Parathyroid adenoma (tissue), 2 donors: ENCODE measurements around the gene CPNE5.
"Not testable (repeated sequence)": the region's sequence is repeated elsewhere in the genome, so short reads cannot be mapped to it uniquely, and the experiment has no call there.

Source experiments
- H2AFZ ChIP-seq: fragments of 300-600 bp; sonication (generic); one replicate; pipeline ENCODE4 v1.7.0; 2017; ENCODE audit warnings: antibody characterized with exemption, mild to moderate bottlenecking
- H3K27ac ChIP-seq: fragments of 300-600 bp; sonication (generic); one replicate; pipeline ENCODE4 v1.7.0; 2017
- H3K27me3 ChIP-seq: fragments of 300-600 bp; sonication (generic); one replicate; pipeline ENCODE4 v1.7.0; 2017; ENCODE audit warnings: low read length; ENCODE audit not compliant: control insufficient read depth, insufficient read depth
- H3K36me3 ChIP-seq: fragments of 300-600 bp; sonication (generic); one replicate; pipeline ENCODE4 v1.7.0; 2017; ENCODE audit warnings: low read length; ENCODE audit not compliant: control insufficient read depth, insufficient read depth
- H3K4me1 ChIP-seq: fragments of 300-600 bp; sonication (generic); one replicate; pipeline ENCODE4 v1.7.0; 2017; ENCODE audit warnings: control low read depth
- H3K4me2 ChIP-seq: fragments of 300-600 bp; sonication (generic); one replicate; pipeline ENCODE4 v1.7.0; 2017; ENCODE audit warnings: low read length
- H3K4me3 ChIP-seq: fragments of 300-600 bp; sonication (generic); one replicate; pipeline ENCODE4 v1.7.0; 2017; ENCODE audit warnings: low read depth, low read length
- H3K79me2 ChIP-seq: fragments of 300-600 bp; sonication (generic); one replicate; pipeline ENCODE4 v1.7.0; 2017; ENCODE audit warnings: control low read depth
- H3K9ac ChIP-seq: fragments of 300-600 bp; sonication (generic); one replicate; pipeline ENCODE4 v1.7.0; 2017; ENCODE audit warnings: mild to moderate bottlenecking
- H3K9me3 ChIP-seq: fragments of 300-600 bp; sonication (generic); one replicate; pipeline ENCODE4 v1.7.0; 2017; ENCODE audit warnings: low read length; ENCODE audit not compliant: control insufficient read depth
- CTCF ChIP-seq: fragments of 300-600 bp; sonication (generic); IDR thresholded peaks from one replicate; pipeline ENCODE4 v1.7.0; 2017; ENCODE audit warnings: antibody characterized with exemption, mild to moderate bottlenecking
- donor health status: primary hyperparathyroidism.

Gene CPNE5

GRCh38 chr6:36817176-36817817 lies 21.9 kb downstream of the CPNE5 start:
- H3K4me2 ChIP-seq: no peak overlapping the region
- no peaks in the 10 kb centered on the region for H3K4me1 ChIP-seq
- H3K79me2 ChIP-seq: no peaks in the 10 kb centered on the region
- no peak overlapping the region for H3K9ac ChIP-seq
- H3K27me3 ChIP-seq: no peaks in the 10 kb centered on the region
- no peaks in the 10 kb centered on the region for H3K36me3 ChIP-seq
- no peaks in the 10 kb centered on the region for H3K9me3 ChIP-seq
- no peak overlapping the region for H3K27ac ChIP-seq
- H2AFZ ChIP-seq: no peak overlapping the region
- TF ChIP-seq CTCF: no peak
- H3K4me3 ChIP-seq: no peak overlapping the region

GRCh38 chr6:36815962-36816735 lies 23.1 kb downstream of the CPNE5 start:
- Histone ChIP-seq H3K9me3 (no peaks in the 10 kb centered on the region), H2AFZ (no peak overlapping the region), H3K27ac (no peak overlapping the region), H3K36me3 (no peaks in the 10 kb centered on the region), H3K79me2 (no peaks in the 10 kb centered on the region), H3K9ac (no peak overlapping the region), H3K4me2 (no peak overlapping the region), H3K4me1 (no peaks in the 10 kb centered on the region), H3K27me3 (no peaks in the 10 kb centered on the region), H3K4me3 (no peak overlapping the region)
- TF ChIP-seq CTCF: no peak

GRCh38 chr6:36814249-36814648 lies 25.0 kb downstream of the CPNE5 start:
- H3K79me2 ChIP-seq: no peaks in the 10 kb centered on the region
- H3K27ac ChIP-seq: no peak overlapping the region
- no peaks in the 10 kb centered on the region for H3K27me3 ChIP-seq
- TF ChIP-seq CTCF: no peak
- no peaks in the 10 kb centered on the region for H3K4me1 ChIP-seq
- no peak overlapping the region for H3K4me3 ChIP-seq
- H3K4me2 ChIP-seq: no peak overlapping the region
- H3K9me3 ChIP-seq: no peaks in the 10 kb centered on the region
- no peak overlapping the region for H3K9ac ChIP-seq
- H2AFZ ChIP-seq: no peak overlapping the region
- H3K36me3 ChIP-seq: no peaks in the 10 kb centered on the region

- no peak overlapping the region for H3K4me3 ChIP-seq
- no peak overlapping the region for H3K9ac ChIP-seq
- no peaks in the 10 kb centered on the region for H3K36me3 ChIP-seq
- no peak overlapping the region for H3K4me2 ChIP-seq
- no peaks in the 10 kb centered on the region for H3K27me3 ChIP-seq
- H3K9me3 ChIP-seq: no peaks in the 10 kb centered on the region
- H3K4me1 ChIP-seq: no peaks in the 10 kb centered on the region
- no peak overlapping the region for H2AFZ ChIP-seq
- H3K27ac ChIP-seq: no peak overlapping the region
- H3K79me2 ChIP-seq: no peaks in the 10 kb centered on the region
- TF ChIP-seq CTCF: no peak
These were observed 25.7 kb downstream of the CPNE5 start for GRCh38 chr6:36813526-36813925.

GRCh38 chr6:36813047-36813446 lies 26.2 kb downstream of the CPNE5 start:
- H3K4me3 ChIP-seq, H3K79me2 ChIP-seq, H3K9ac ChIP-seq, H3K27me3 ChIP-seq, H3K9me3 ChIP-seq, H3K36me3 ChIP-seq, H3K4me1 ChIP-seq, H3K27ac ChIP-seq, H2AFZ ChIP-seq, H3K4me2 ChIP-seq: not testable (repeated sequence)
